ENCODE data around the gene EYA4.

Gene EYA4

DNA sequence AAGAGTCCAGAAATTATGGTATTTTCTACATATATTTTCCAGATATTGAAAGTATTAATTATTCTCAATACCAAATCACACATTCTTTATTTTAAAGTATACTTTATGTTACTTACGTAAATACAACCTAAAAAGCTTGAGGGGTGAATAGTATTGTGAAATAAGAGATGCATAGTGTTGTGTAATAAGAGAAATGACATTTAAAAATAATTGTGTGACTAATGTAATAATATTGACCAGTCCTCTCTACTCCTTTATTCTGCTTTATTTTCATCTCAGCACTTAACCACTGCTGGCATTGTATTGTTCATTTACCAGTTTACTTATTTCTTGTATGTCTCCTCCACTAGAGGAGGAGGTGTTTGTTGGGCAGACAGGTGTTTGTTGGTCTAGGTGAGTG is 135.6 kb downstream of the EYA4 start:
- Histone ChIP-seq H3K9ac (ENCODE audit: insufficient read length) (no peak overlapping the region), H3K27ac (no peak overlapping the region), H3K36me3 (ENCODE audit: insufficient read depth, low read length) (no peaks in the 10 kb centered on the region), H3K9me3 (ENCODE audit: low read depth, low read length) (no peaks in the 10 kb centered on the region), H3K4me3 (no peak overlapping the region)
- no peak for DNase-seq (ENCODE audit: low read depth, low spot score)
- no peak for TF ChIP-seq FOXP2 (optimal IDR thresholded peaks at IDR 0.05; ENCODE audit: control extremely low read depth, extremely low read length, insufficient read depth)
- TF ChIP-seq EZH2 (IDR thresholded peaks at IDR 0.05) = no peak
- TF ChIP-seq POLR2AphosphoS5 (IDR thresholded peaks at IDR 0.05; ENCODE audit: borderline replicate concordance, low read depth, low read length) = no peak

DNA sequence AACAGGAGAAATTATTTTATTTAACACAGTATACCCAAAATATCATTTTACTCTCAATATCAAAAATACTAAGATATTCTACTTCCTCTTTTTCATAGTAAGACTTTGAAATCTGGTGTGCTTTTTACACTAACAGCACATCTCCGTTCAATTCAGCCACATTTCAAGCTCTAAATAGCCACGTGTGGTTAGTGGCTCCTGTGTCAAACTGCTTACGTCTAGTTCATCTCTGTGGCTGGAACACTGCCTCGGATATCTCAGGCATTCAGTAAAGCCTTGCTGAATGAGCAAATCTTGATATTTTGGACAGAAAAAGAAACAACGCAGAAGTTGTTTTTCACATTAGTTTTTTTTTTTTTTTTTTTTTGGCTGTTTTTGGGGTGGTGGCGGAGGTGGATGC is 136.1 kb downstream of the EYA4 start:
- no peaks in the 10 kb centered on the region for H3K9me3 ChIP-seq (ENCODE audit: low read depth, low read length)
- H3K36me3 ChIP-seq (ENCODE audit: insufficient read depth, low read length) = no peaks in the 10 kb centered on the region
- no peak overlapping the region for H3K27ac ChIP-seq
- DNase-seq (ENCODE audit: low read depth, low spot score) = no peak
- TF ChIP-seq POLR2AphosphoS5 (IDR thresholded peaks at IDR 0.05; ENCODE audit: borderline replicate concordance, low read depth, low read length) (no peak), EZH2 (IDR thresholded peaks at IDR 0.05) (no peak), FOXP2 (optimal IDR thresholded peaks at IDR 0.05; ENCODE audit: control extremely low read depth, extremely low read length, insufficient read depth) (no peak)
- H3K9ac ChIP-seq (ENCODE audit: insufficient read length) = no peak overlapping the region
- H3K4me3 ChIP-seq = no peak overlapping the region

GRCh38 chr6:133380047-133380446 is 138.9 kb downstream of the EYA4 start:
- no peak overlapping the region for H3K9ac ChIP-seq (ENCODE audit: insufficient read length)
- no peaks in the 10 kb centered on the region for H3K36me3 ChIP-seq (ENCODE audit: insufficient read depth, low read length)
- H3K9me3 ChIP-seq (ENCODE audit: low read depth, low read length) = no peaks in the 10 kb centered on the region
- no peak overlapping the region for H3K27ac ChIP-seq
- no peak for DNase-seq (ENCODE audit: low read depth, low spot score)
- no peak for TF ChIP-seq FOXP2 (optimal IDR thresholded peaks at IDR 0.05; ENCODE audit: control extremely low read depth, extremely low read length, insufficient read depth)
- TF ChIP-seq POLR2AphosphoS5 (IDR thresholded peaks at IDR 0.05; ENCODE audit: borderline replicate concordance, low read depth, low read length) = no peak
- TF ChIP-seq EZH2 (IDR thresholded peaks at IDR 0.05) = no peak
- no peak overlapping the region for H3K4me3 ChIP-seq

DNA sequence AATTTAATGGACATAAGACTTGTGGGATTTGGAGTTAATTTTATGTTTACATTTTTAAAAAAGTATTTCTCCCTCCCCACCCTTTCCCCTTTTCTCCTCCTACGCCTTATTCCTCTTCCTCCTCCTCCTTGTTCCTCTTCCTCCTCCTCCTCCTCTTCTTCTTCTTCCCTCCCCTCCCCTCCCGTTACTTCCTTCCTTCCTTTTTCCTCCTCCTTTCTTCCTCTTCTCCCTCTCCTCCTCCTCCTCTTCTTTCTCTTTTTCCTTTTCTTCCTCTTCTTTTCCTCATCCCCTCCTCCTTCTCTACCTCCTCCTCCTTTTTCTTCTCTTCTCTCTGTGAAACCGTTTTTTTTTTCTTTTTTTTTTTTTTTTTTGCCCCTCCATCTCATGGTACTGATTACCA is 139.6 kb downstream of the EYA4 start:
- no peak for DNase-seq (ENCODE audit: low read depth, low spot score)

DNA sequence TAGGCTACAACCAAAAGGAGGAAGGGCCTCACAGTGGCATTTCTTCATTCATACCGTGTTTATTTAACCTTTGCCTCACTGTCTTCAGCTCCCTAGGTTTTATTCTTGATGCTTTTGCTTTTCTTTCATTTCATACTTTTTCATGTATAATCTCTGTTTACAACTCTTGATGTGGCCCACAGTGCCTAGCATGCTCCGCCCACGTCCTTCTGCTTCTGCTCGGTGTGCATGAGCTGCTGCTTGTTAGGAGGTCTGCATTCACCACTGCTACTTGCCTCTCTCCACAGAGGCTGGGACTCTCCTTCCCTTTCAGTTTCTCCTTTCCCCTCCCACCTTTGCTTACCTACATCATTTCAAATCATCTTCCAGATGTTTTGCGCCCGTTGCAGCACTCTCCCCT is 147.6 kb downstream of the EYA4 start:
- no peak for DNase-seq (ENCODE audit: low read depth, low spot score)
- H3K9me3 ChIP-seq (ENCODE audit: low read depth, low read length) = no peaks in the 10 kb centered on the region

More for the DNA sequence above, 139.6 kb downstream of the EYA4 start:
- Histone ChIP-seq H3K4me3 (no peak overlapping the region), H3K9ac (ENCODE audit: insufficient read length) (no peak overlapping the region), H3K36me3 (ENCODE audit: insufficient read depth, low read length) (no peaks in the 10 kb centered on the region), H3K27ac (no peak overlapping the region), H3K9me3 (ENCODE audit: low read depth, low read length) (no peaks in the 10 kb centered on the region)
- TF ChIP-seq POLR2AphosphoS5 (IDR thresholded peaks at IDR 0.05; ENCODE audit: borderline replicate concordance, low read depth, low read length) (no peak), FOXP2 (optimal IDR thresholded peaks at IDR 0.05; ENCODE audit: control extremely low read depth, extremely low read length, insufficient read depth) (no peak), EZH2 (IDR thresholded peaks at IDR 0.05) (no peak)

GRCh38 chr6:133390168-133390567 is 149.0 kb downstream of the EYA4 start:
- no peak overlapping the region for H3K4me3 ChIP-seq
- H3K36me3 ChIP-seq (ENCODE audit: insufficient read depth, low read length) = no peaks in the 10 kb centered on the region
- no peak overlapping the region for H3K27ac ChIP-seq
- TF ChIP-seq EZH2 (IDR thresholded peaks at IDR 0.05) (no peak), POLR2AphosphoS5 (IDR thresholded peaks at IDR 0.05; ENCODE audit: borderline replicate concordance, low read depth, low read length) (no peak), FOXP2 (optimal IDR thresholded peaks at IDR 0.05; ENCODE audit: control extremely low read depth, extremely low read length, insufficient read depth) (no peak)
- H3K9ac ChIP-seq (ENCODE audit: insufficient read length) = no peak overlapping the region
- no peaks in the 10 kb centered on the region for H3K9me3 ChIP-seq (ENCODE audit: low read depth, low read length)
- no peak for DNase-seq (ENCODE audit: low read depth, low spot score)

More for the DNA sequence above, 147.6 kb downstream of the EYA4 start:
- Histone ChIP-seq H3K36me3 (ENCODE audit: insufficient read depth, low read length) (no peaks in the 10 kb centered on the region), H3K27ac (no peak overlapping the region), H3K9ac (ENCODE audit: insufficient read length) (no peak overlapping the region), H3K4me3 (no peak overlapping the region)
- no peak for TF ChIP-seq POLR2AphosphoS5 (IDR thresholded peaks at IDR 0.05; ENCODE audit: borderline replicate concordance, low read depth, low read length)
- TF ChIP-seq EZH2 (IDR thresholded peaks at IDR 0.05) = no peak
- TF ChIP-seq FOXP2 (optimal IDR thresholded peaks at IDR 0.05; ENCODE audit: control extremely low read depth, extremely low read length, insufficient read depth) = no peak

DNA sequence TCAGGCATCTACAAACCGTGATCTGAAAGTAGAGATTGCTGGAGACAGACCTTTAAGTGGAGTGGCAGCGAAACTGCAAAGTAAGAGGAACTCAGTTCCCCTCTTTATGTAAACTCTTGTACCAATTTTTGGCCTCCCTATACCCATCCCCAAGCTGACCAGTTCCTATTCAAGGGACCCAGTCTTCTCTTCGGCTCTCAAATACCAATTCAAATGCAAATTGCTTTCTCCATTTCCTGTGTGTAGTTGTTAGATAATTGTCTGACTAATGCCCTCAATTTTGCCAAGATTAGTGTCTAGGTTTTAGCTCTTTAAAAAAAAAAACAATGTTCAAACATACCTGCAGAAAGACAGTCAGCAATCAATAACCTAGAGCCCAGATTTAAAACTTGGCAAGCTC is 150.9 kb downstream of the EYA4 start:
- TF ChIP-seq EZH2 (IDR thresholded peaks at IDR 0.05) (no peak), POLR2AphosphoS5 (IDR thresholded peaks at IDR 0.05; ENCODE audit: borderline replicate concordance, low read depth, low read length) (no peak), FOXP2 (optimal IDR thresholded peaks at IDR 0.05; ENCODE audit: control extremely low read depth, extremely low read length, insufficient read depth) (no peak)
- DNase-seq (ENCODE audit: low read depth, low spot score) = no peak
- Histone ChIP-seq H3K9ac (ENCODE audit: insufficient read length) (no peak overlapping the region), H3K27ac (no peak overlapping the region), H3K4me3 (no peak overlapping the region), H3K36me3 (ENCODE audit: insufficient read depth, low read length) (no peaks in the 10 kb centered on the region), H3K9me3 (ENCODE audit: low read depth, low read length) (no peaks in the 10 kb centered on the region)

- Histone ChIP-seq H3K9ac (ENCODE audit: insufficient read length) (no peak overlapping the region), H3K4me3 (no peak overlapping the region), H3K27ac (no peak overlapping the region), H3K9me3 (ENCODE audit: low read depth, low read length) (no peaks in the 10 kb centered on the region), H3K36me3 (ENCODE audit: insufficient read depth, low read length) (no peaks in the 10 kb centered on the region)
- DNase-seq (ENCODE audit: low read depth, low spot score) = no peak
- no peak for TF ChIP-seq EZH2 (IDR thresholded peaks at IDR 0.05)
- no peak for TF ChIP-seq FOXP2 (optimal IDR thresholded peaks at IDR 0.05; ENCODE audit: control extremely low read depth, extremely low read length, insufficient read depth)
- no peak for TF ChIP-seq POLR2AphosphoS5 (IDR thresholded peaks at IDR 0.05; ENCODE audit: borderline replicate concordance, low read depth, low read length)
Measured at GRCh38 chr6:133392641-133393040, 151.5 kb downstream of the EYA4 start.

GRCh38 chr6:133393891-133394290 is 152.7 kb downstream of the EYA4 start:
- H3K4me3 ChIP-seq = no peak overlapping the region
- TF ChIP-seq FOXP2 (optimal IDR thresholded peaks at IDR 0.05; ENCODE audit: control extremely low read depth, extremely low read length, insufficient read depth) (no peak), POLR2AphosphoS5 (IDR thresholded peaks at IDR 0.05; ENCODE audit: borderline replicate concordance, low read depth, low read length) (no peak), EZH2 (IDR thresholded peaks at IDR 0.05) (no peak)
- H3K9me3 ChIP-seq (ENCODE audit: low read depth, low read length) = no peaks in the 10 kb centered on the region
- no peak for DNase-seq (ENCODE audit: low read depth, low spot score)
- no peaks in the 10 kb centered on the region for H3K36me3 ChIP-seq (ENCODE audit: insufficient read depth, low read length)
- H3K27ac ChIP-seq = no peak overlapping the region
- H3K9ac ChIP-seq (ENCODE audit: insufficient read length) = no peak overlapping the region

All from SK-N-MC (cell line).